ENCODE measurements around the gene MSH4. TPM values are rescaled to one million over a fixed set of nuclear protein-coding genes. Genes with fewer than 3 reads are reported as not detected.
"Not testable (repeated sequence)": the region's sequence is repeated elsewhere in the genome, so short reads cannot be mapped to it uniquely, and the experiment has no call there.

Gene MSH4
- total RNA-seq, 2 experiments from 2014 or later, result 0.73 to 0.80 TPM

- H3K79me2 ChIP-seq (ENCODE audit: insufficient read depth, low read depth, low read length), result no peaks in the 10 kb centered on the region
- no peaks in the 10 kb centered on the region for H3K9me3 ChIP-seq (ENCODE audit: low read length)
- H2AFZ ChIP-seq (ENCODE audit: low read length), result no peak overlapping the region
- H3K4me1 ChIP-seq (ENCODE audit: insufficient read depth, low read length, poor library complexity, severe bottlenecking), result no peaks in the 10 kb centered on the region
- H4K20me1 ChIP-seq (ENCODE audit: insufficient read depth, low read length), result no peaks in the 10 kb centered on the region
- TF ChIP-seq EZH2phosphoT487 (IDR thresholded peaks at IDR 0.05; ENCODE audit: borderline replicate concordance, low read depth, low read length) (no peak), CTCF (conservative IDR thresholded peaks at IDR 0.05; ENCODE audit: low read length) (no peak)
- no peak overlapping the region for H3K27ac ChIP-seq (ENCODE audit: low read depth, low read length, poor library complexity, severe bottlenecking)
- CTCF ChIA-PET (ENCODE audit: unreplicated experiment), result no interaction called here
- H3K9me2 ChIP-seq (ENCODE audit: insufficient read depth, low read length), result no peaks in the 10 kb centered on the region
- no peak overlapping the region for H3K4me2 ChIP-seq (ENCODE audit: low read length)
- POLR2A ChIA-PET, result interaction anchor here (0.6 to 1.1 kb wide), 3 partner anchors 30 to 1536 kb away, joined by 3 to 4 read pairs (median 3); no protein-coding TSS in a partner anchor
- DNase-seq (ENCODE audit: low spot score), result no peak
- H3K4me3 ChIP-seq (ENCODE audit: low read depth, low read length, poor library complexity, severe bottlenecking), result no peak overlapping the region
- intact Hi-C loops (cut with micrococcal nuclease; ENCODE audit: unreplicated experiment), result no loop called here
- H3K36me3 ChIP-seq (ENCODE audit: insufficient read depth, low read length), result no peaks in the 10 kb centered on the region
- no TSS peak for BruUV-seq (replicated peaks)
Measured at GRCh38 chr1:75770761-75771160, 25.9 kb upstream of the MSH4 start.

- H3K4me1 ChIP-seq (ENCODE audit: insufficient read depth, low read length, poor library complexity, severe bottlenecking), result no peaks in the 10 kb centered on the region
- no peak overlapping the region for H3K4me2 ChIP-seq (ENCODE audit: low read length)
- no peak for DNase-seq (ENCODE audit: low spot score)
- ChIA-PET POLR2A (no interaction called here), CTCF (ENCODE audit: unreplicated experiment) (interaction anchor here (0.5 kb wide), 1 partner anchor 13 kb away, joined by 3 read pairs; no protein-coding TSS in a partner anchor)
- intact Hi-C loops (cut with micrococcal nuclease; ENCODE audit: unreplicated experiment), result no loop called here
- H4K20me1 ChIP-seq (ENCODE audit: insufficient read depth, low read length), result no peaks in the 10 kb centered on the region
- no peaks in the 10 kb centered on the region for H3K9me2 ChIP-seq (ENCODE audit: insufficient read depth, low read length)
- H2AFZ ChIP-seq (ENCODE audit: low read length), result no peak overlapping the region
- H3K4me3 ChIP-seq (ENCODE audit: low read depth, low read length, poor library complexity, severe bottlenecking), result no peak overlapping the region
- no peak overlapping the region for H3K27ac ChIP-seq (ENCODE audit: low read depth, low read length, poor library complexity, severe bottlenecking)
- H3K79me2 ChIP-seq (ENCODE audit: insufficient read depth, low read depth, low read length), result no peaks in the 10 kb centered on the region
- H3K36me3 ChIP-seq (ENCODE audit: insufficient read depth, low read length), result no peaks in the 10 kb centered on the region
- no peaks in the 10 kb centered on the region for H3K9me3 ChIP-seq (ENCODE audit: low read length)
- TF ChIP-seq EZH2phosphoT487 (IDR thresholded peaks at IDR 0.05; ENCODE audit: borderline replicate concordance, low read depth, low read length) (no peak), CTCF (conservative IDR thresholded peaks at IDR 0.05; ENCODE audit: low read length) (no peak)
- BruUV-seq (replicated peaks), result no TSS peak
Measured at GRCh38 chr1:75771978-75772377, 24.7 kb upstream of the MSH4 start.

- H3K4me1 ChIP-seq (ENCODE audit: insufficient read depth, low read length, poor library complexity, severe bottlenecking); H3K4me2 ChIP-seq (ENCODE audit: low read length); H3K9me2 ChIP-seq (ENCODE audit: insufficient read depth, low read length); H3K4me3 ChIP-seq (ENCODE audit: low read depth, low read length, poor library complexity, severe bottlenecking); BruUV-seq (replicated peaks); H3K27ac ChIP-seq (ENCODE audit: low read depth, low read length, poor library complexity, severe bottlenecking); DNase-seq (ENCODE audit: low spot score); H4K20me1 ChIP-seq (ENCODE audit: insufficient read depth, low read length); CTCF ChIA-PET (ENCODE audit: unreplicated experiment); H3K36me3 ChIP-seq (ENCODE audit: insufficient read depth, low read length); intact Hi-C loops (cut with micrococcal nuclease; ENCODE audit: unreplicated experiment); H2AFZ ChIP-seq (ENCODE audit: low read length); H3K9me3 ChIP-seq (ENCODE audit: low read length); H3K79me2 ChIP-seq (ENCODE audit: insufficient read depth, low read depth, low read length): not testable (repeated sequence)
- POLR2A ChIA-PET, result interaction anchor here (0.6 to 0.8 kb wide), 2 partner anchors 31 to 38 kb away, joined by 3 to 7 read pairs; no protein-coding TSS in a partner anchor
Measured at GRCh38 chr1:75777812-75778211, 18.9 kb upstream of the MSH4 start.

GRCh38 chr1:75778694-75779093, 18.0 kb upstream of the MSH4 start:
- BruUV-seq (replicated peaks); intact Hi-C loops (cut with micrococcal nuclease; ENCODE audit: unreplicated experiment); H3K4me2 ChIP-seq (ENCODE audit: low read length); H3K79me2 ChIP-seq (ENCODE audit: insufficient read depth, low read depth, low read length); H3K4me3 ChIP-seq (ENCODE audit: low read depth, low read length, poor library complexity, severe bottlenecking); H3K9me3 ChIP-seq (ENCODE audit: low read length); DNase-seq (ENCODE audit: low spot score); H3K36me3 ChIP-seq (ENCODE audit: insufficient read depth, low read length); H3K27ac ChIP-seq (ENCODE audit: low read depth, low read length, poor library complexity, severe bottlenecking); H3K4me1 ChIP-seq (ENCODE audit: insufficient read depth, low read length, poor library complexity, severe bottlenecking); H3K9me2 ChIP-seq (ENCODE audit: insufficient read depth, low read length); H2AFZ ChIP-seq (ENCODE audit: low read length); H4K20me1 ChIP-seq (ENCODE audit: insufficient read depth, low read length); CTCF ChIA-PET (ENCODE audit: unreplicated experiment): not testable (repeated sequence)
- POLR2A ChIA-PET, result interaction anchor here (0.8 kb wide), 1 partner anchor 39 kb away, joined by 3 read pairs; no protein-coding TSS in a partner anchor

- intact Hi-C loops (cut with micrococcal nuclease; ENCODE audit: unreplicated experiment), result not testable (repeated sequence)
Measured at GRCh38 chr1:75780183-75780582, 16.5 kb upstream of the MSH4 start.

More at GRCh38 chr1:75780183-75780582, 16.5 kb upstream of the MSH4 start:
- H2AFZ ChIP-seq (ENCODE audit: low read length); H3K27ac ChIP-seq (ENCODE audit: low read depth, low read length, poor library complexity, severe bottlenecking); H3K4me3 ChIP-seq (ENCODE audit: low read depth, low read length, poor library complexity, severe bottlenecking); BruUV-seq (replicated peaks); H3K4me2 ChIP-seq (ENCODE audit: low read length); DNase-seq (ENCODE audit: low spot score); H3K9me3 ChIP-seq (ENCODE audit: low read length); H3K36me3 ChIP-seq (ENCODE audit: insufficient read depth, low read length); CTCF ChIA-PET (ENCODE audit: unreplicated experiment); H3K79me2 ChIP-seq (ENCODE audit: insufficient read depth, low read depth, low read length); H3K9me2 ChIP-seq (ENCODE audit: insufficient read depth, low read length); H4K20me1 ChIP-seq (ENCODE audit: insufficient read depth, low read length); POLR2A ChIA-PET: not testable (repeated sequence)
- H3K4me1 ChIP-seq (ENCODE audit: insufficient read depth, low read length, poor library complexity, severe bottlenecking), result peaks cover 10% of the 10 kb centered on the region
